NCI-H1105 treated with DMSO at 0.1 percent for 48 hours (cell line): ENCODE measurements around the gene PXDN.
"Not testable (repeated sequence)": the region's sequence is repeated elsewhere in the genome, so short reads cannot be mapped to it uniquely, and the experiment has no call there.

ENCODE experiments used
- DNase-seq: peaks from one replicate; lab custom pipeline; 2025; lab: John Stamatoyannopoulos, UW

The PXDN gene, protein sequence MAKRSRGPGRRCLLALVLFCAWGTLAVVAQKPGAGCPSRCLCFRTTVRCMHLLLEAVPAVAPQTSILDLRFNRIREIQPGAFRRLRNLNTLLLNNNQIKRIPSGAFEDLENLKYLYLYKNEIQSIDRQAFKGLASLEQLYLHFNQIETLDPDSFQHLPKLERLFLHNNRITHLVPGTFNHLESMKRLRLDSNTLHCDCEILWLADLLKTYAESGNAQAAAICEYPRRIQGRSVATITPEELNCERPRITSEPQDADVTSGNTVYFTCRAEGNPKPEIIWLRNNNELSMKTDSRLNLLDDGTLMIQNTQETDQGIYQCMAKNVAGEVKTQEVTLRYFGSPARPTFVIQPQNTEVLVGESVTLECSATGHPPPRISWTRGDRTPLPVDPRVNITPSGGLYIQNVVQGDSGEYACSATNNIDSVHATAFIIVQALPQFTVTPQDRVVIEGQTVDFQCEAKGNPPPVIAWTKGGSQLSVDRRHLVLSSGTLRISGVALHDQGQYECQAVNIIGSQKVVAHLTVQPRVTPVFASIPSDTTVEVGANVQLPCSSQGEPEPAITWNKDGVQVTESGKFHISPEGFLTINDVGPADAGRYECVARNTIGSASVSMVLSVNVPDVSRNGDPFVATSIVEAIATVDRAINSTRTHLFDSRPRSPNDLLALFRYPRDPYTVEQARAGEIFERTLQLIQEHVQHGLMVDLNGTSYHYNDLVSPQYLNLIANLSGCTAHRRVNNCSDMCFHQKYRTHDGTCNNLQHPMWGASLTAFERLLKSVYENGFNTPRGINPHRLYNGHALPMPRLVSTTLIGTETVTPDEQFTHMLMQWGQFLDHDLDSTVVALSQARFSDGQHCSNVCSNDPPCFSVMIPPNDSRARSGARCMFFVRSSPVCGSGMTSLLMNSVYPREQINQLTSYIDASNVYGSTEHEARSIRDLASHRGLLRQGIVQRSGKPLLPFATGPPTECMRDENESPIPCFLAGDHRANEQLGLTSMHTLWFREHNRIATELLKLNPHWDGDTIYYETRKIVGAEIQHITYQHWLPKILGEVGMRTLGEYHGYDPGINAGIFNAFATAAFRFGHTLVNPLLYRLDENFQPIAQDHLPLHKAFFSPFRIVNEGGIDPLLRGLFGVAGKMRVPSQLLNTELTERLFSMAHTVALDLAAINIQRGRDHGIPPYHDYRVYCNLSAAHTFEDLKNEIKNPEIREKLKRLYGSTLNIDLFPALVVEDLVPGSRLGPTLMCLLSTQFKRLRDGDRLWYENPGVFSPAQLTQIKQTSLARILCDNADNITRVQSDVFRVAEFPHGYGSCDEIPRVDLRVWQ (N-terminal part only)

DNA sequence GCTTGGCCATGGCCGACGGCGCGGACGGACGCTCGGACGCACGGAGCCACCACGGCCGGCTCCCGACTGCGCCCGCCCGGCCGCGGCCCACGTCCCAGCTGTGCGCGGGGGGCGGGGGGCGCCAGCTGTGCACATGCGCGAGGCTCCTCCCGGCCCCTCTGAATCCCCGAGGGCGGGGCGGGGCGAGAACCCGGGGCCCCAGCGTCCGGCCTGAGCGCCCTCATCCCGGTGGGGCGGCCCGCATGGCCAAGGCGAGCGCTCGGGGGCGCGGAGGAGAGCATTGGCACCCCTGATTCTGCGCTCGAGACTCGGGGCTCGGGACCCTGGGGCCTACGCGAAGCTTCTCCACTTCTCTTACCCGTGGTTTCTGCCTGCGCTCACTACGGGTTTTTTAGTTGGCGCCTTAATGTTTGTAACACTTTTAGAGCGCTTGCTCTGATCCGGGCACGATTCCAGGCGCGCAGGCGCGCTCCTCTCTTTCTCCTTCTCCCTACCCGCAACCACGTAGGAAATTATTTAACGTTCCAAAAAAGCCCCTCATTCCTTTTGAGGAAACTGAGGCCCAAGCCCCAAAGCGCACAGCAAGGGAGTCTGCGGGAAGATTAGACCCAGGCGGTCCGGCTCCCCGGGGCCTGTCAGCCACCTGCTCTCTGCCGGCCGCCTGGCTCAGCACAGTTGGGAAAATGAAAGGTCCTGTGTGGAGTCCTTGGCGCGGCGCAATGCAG lies at the start of gene PXDN:
Gene PXDN, minus strand, starts transcription at position 70 of the 725 bp plus-strand sequence. Its CDS starts 60 bp downstream, at position 10.
- DNase-seq = peak; percentile 51

DNA sequence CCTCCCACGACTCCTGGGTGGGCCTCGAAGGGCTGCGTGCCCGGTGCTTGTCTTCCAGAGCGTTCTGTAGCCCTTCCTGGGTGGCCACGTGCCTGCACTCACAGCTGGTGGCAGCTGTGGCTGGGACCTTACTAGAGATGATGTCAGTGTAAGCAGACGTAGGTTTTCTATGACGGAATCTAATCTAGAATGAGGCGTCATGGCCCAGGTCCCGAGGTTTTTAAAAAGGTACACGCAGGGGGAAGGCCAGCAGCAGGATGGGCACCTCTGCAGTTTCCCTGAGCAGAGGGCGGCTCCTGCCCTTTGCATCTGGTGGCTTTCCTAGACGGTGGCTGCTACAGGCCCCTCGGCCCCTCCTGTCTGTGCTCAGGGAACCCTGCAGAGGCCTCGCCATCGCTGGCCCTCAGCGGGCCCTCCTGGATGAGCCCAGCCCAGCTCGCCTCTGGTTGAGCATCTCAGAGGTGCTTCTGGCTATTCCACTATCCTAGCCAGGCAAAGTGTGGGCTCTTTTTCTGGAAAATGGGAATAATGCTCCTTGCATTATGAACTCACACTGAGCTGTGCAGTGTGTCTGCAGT lies 49.6 kb upstream of the PXDN start:
- no peak for DNase-seq

DNA sequence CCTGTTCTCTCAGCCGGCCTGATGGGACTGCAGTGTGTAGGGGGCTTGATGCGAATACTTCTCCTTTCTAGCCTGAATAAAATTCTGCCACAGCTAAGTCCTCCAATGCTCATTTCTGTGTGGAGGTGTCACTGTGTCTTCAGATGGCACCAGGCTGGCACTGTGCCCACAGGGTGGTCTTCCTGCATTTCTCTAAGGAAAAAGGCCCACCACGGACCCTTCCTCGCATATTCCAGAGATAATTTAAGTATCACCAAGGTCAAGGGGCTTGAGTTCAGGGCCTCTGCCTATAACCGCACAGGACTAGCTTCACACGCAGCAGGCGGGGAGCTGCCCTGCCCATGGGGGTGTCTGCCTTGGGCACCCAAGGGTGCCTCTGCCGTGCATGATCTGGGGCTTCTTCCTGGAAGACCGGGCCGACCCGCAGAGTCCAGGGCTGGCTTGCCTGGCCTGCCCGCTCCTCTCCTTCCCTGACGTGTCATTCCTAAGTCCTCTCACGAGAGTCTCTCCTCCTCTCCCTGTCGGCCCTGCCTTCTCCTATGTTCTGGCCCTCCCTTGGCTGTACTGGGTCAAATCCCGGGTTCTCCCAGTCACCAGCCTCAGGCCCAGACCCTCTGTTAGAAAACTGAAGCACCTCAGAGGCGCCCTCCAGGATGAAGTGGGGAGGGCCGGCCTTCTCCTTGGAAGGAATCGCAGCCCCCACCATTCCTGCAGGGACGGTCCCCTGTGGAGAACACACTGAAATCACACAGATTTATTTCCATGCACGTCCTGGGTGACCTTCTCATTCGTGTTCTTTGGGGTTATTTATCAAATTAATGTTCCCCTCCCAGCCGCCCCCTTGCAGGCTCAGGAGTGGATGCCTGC lies 48.9 kb upstream of the PXDN start:
- no peak for DNase-seq

DNA sequence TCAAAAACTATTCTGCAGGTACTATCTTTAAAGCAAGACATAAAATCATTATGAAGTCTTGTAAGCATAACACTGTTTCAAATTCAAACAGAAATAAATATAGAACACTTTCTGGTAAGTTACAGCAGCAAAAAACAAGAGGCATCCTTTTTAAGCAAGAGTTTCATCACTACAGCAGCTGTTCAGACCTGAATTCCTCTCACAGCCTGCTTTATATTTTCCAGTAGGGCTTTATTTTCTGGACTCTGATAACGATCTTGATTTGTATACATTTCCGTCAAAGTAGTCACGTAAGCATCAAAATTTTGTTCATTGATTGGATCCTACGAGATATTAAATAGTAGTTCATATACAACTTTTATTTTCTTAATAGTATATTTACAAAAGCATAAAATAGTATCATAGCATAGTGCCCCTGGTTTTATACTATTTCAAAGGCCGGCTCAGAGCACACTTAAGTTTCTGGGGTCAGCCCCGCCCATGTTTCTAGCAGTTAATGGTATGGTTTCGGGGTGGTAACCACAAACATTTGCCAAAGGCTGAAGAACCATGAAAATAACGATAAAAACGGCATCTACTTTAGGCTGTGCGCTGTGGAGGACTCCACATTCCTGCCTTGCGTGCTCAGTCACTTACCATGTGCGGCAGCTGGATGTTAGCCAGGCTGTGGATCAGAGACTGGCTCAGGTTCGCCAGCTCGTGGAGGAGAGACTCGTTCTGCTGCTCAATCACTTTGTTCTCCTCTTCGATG lies 47.5 kb upstream of the PXDN start:
- DNase-seq = peak; percentile 6

DNA sequence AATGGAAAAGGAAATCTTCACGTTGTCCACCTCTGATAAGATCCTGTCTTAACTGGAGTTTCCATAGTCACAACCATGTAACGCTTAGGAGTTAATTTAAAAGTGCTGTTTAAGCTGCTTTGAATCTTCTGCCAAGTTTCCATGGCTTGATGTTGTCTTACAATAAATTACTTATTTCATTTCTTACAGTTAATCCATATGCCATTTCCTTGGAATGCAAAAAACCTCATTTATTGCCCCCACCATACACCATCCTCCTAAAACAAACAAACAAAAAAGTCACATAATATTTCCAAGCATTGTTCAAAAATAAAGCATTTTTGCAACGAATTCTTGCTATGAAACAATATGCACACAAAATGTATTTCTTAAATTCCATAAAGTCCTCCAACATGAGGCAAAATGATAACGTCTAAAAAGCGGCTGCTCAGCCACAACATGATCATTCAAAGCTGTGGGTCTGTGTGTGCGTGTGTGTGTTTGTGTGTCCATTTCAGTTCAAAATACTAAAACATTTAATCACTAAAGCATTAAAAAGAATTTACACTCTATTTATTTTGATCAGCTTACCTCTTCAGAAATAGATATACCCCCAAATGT lies 46.8 kb upstream of the PXDN start:
- no peak for DNase-seq

DNA sequence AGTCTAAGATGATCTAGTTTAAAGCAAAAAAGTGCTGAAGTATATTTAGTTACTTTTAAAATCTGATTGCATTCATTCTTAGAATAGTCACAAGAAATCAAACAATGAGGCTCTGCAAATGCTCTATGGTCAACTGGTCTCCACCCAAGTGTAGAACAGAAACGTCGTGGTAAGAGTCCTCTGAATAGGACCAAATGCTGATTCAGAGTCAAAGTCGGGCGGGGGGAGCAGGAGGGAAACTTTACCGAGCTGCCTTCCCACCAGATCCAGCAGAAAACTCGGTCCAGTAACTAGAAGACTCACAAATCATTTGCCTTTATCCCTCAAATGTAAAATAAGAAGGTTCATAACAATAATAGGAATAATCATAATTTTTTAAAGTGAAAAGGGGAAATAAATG lies 46.2 kb upstream of the PXDN start:
- DNase-seq = no peak

DNA sequence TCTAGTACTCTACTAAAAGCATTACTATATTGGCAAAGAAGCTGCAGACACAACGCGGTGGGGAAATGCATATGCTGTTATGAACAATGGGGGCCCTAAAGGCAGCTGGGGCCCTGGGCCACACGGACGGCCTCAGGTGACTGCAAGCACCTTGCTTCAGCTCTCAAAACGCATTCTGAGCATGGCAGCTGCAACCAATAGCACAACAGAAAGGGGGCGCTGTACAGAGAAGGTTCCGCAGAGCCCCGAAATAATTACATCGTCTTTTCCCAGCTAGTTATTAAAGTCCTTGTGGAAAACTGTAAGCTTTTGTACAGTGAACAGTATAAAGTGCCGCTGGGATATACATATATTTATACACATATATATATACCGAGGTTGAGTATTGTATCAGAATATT lies 45.3 kb upstream of the PXDN start:
- DNase-seq = no peak

DNA sequence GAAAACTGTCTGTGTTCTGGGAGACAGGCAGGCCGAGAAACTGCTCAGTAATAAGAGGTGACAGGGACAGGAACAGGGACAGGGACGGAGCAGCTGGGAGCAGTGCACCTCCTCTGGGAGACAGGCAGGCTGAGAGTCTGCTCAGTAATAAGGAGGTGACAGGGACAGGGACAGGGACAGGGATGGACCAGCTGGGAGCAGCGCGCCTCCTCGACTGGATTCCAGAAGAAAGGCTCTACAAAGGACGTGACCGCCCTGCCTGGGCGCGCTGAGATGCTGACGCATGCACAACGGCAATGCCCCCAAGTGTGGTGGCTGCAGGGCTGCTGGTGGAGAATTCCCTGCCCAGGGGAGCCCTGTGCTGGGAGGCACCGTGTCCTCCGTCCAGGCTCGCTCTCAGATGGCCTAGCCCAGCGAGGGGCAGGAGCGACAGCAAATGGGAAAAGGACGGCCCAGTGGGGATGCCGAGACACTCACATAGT lies 44.2 kb upstream of the PXDN start:
- no peak for DNase-seq

DNA sequence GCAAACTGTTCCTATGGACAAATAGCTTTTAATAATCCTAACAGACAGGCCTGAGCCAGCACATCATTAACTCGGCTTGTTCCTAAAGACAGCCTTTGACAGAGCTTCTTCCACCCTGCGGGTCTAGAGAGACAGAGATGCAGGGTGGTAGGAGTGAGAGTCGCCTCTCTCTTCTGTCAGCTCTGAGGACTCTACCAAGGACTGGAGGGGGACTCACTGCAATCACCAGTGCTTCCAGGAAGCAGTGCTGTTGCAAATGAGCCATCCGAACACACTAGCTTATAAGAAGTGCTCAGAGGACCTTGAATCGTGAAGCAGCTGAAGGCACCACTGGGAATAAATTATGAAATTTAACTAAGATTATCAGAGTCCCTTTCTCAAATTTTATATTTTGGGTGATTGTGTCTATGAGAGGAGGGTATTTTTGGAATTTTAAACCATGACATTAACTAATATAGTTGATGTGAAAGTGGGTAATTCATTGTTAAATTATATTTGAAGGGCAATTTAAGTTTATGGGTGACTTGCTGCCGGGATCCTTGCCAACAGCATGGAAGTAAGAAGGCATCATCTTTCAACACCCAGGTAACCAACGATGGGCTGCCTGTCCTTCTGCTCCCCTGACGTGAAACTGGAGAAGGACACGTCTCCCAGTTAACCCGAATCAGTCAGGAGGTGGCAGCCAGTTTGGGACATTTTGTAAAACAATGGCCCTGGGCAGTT lies 43.6 kb upstream of the PXDN start:
- peak; percentile 64 for DNase-seq

DNA sequence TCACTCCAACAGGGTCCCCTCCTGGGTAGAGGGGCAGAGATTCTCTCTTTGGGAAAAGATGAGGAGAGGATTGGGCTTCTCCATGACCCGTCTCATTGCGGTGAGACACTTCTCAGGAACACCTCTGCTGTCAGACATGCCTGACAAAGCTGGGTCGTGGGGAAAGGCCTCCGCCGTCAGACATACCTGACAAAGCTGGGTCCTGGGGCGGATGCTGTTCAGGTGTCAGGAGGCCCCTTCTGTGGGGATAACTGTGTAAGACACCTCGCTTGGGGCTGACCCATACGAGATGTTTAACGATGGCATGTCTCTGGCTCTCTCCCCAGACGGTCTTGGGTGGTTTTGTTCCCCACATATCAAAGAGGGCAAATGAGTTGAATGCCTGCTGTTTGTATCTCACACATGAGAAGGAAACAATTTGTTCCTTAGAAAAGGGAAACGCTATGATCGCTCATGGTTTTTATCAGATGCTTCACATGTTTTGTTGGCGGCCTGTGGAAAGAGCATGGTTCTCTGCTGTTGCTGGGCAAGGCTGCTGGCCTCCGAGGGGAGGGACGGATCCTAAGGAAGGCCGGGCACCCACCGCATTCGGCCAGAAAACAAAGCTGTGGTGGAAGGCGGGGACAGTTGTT lies 40.8 kb upstream of the PXDN start:
- no peak for DNase-seq

DNA sequence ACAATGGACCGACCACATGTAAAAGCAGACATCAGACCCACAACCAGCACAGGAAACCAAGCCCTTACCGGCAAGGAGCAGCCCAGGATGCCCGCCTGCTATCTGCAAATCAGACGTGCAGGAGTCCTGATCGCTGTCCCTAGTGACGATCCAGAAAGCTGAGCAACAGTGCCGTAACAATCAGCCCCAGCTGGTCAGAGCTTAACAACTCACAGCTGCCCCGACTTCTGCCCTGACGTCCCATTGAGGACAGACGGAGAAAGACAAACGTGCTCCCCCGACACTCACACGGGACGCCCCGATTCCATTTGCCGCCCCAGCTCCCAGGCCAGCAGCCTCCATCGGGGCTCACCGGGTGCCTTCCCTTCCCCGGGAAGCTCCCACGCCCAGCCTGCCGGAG lies 39.8 kb upstream of the PXDN start:
- DNase-seq = no peak

DNA sequence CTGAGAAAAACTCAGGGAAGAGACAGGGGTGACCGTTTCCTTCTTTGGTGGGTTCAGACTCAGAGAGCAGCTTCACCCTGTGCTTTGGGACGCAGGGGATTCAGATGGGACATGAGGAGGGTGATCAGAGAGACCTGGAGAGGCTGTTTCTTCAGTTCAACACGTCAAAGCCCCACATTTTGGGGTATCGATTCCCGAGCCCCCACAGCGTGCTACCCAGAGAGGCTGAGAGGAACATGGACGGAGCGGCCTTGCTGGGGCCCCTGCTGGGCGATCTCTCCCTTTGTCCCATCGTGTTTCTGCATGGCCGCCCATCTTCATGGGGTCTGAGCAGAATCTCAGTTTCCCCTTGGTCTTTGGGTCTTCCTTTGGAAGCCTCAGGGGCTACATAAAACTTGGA lies 38.2 kb upstream of the PXDN start:
- DNase-seq = no peak

DNA sequence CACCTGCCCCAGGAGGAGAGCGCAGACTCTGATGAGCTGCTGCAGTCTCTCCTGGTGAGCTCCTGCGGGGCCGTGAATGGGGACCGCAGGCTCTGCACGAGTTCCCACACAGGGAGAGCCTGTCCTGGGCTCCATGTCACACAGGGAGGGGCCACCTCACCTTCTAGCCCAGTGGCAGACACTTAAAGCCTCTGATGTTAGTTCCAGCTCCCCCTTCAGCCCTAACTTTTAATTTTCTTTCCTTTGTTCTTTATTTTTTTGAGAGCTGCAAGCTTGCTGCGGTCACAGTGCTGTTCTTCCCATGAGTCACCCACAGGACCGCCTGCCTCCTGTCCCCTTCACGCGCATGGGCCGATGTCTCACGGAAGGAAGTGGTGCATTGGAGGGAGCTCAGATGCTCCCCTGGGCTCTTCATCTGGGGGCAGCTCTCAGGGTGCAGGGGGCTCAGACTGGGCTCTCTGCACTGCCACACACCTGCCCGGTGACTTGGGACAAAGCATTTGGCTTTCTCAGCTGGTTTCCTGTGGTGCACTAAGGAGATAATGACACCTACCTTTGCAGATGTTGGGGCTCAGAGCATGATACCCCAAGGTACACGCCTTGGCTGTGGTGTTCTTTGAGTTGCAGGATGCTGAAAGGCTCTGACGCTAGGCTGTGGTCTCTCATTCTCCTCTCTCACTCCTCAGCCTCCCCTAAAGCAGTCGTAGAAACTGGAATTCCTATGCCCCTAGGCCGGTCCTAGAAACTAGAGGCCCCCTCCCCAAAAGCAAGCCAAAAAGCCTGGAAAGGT lies 37.2 kb upstream of the PXDN start:
- DNase-seq = no peak

DNA sequence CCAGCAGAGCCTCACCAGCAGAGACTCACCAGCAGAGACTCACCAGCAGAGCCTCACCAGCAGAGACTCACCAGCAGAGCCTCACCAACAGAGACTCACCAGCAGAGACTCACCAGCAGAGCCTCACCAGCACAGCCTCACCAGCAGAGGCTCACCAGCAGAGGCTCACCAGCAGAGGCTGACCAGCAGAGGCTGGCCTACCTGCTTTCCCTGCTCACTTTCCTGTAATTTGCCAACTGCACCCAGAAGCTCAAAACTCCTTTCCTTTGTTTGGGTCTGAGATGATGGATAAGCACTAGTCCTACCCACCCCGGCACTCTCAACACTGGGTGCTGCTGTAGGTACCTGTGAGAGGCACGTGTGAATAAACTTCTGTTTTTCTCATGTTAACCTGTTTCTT lies 36.4 kb upstream of the PXDN start:
- DNase-seq = no peak

DNA sequence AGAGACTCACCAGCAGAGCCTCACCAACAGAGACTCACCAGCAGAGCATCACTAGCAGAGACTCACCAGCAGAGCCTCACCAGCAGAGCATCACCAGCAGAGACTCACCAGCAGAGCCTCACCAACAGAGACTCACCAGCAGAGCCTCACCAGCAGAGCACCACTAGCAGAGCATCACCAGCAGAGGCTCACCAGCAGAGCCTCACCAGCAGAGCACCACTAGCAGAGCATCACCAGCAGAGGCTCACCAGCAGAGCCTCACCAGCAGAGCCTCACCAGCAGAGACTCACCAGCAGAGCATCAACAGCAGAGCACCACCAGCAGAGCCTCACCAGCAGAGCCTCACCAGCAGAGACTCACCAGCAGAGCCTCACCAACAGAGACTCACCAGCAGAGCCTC lies 35.7 kb upstream of the PXDN start:
- DNase-seq = not testable (repeated sequence)

DNA sequence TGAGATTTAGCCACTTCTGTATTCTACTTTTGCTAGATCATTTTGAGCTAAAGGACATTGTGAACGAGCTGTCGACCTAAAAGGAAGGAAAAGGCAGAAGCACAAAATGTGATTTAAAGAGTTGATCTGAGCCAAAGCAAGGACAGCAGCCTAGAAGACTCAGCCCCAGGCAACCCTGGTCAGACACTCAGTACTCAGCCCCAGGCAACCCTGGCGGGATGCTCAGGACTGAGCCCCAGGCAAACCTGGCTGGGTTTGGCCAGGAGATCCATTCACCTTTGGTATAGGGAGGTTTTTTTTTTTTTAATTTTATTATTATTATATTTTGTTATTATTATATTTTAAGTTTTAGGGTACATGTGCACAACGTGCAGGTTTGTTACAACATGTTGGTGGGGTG lies 34.3 kb upstream of the PXDN start:
- DNase-seq = no peak

DNA sequence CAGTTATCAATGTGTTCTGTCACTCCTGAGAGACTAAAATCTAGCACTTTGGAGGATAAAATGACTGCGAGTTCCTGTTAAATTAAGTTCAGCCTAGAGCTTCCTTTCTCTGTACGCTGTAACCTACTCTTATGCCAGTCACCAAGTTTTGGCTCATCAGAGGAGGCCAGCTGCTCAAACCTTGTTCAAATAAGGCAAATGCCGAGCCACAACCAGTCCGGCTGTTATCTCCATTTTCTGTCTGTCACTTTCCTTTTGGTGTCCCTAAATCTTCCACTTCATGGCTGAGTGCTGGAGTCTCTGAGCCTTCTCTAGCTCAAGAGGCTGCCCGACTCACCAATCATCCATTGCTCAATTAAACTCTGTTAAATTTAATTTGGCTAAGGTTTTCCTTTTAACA lies 33.5 kb upstream of the PXDN start:
- no peak for DNase-seq
